KOPT-K1 (cell line): ENCODE measurements around the gene CACTIN.
"Not testable (repeated sequence)": the region's sequence is repeated elsewhere in the genome, so short reads cannot be mapped to it uniquely, and the experiment has no call there.

Experiments used
- H3K27ac ChIP-seq: fragments of 200-600 bp; sonication (generic); 2 replicates; pipeline ENCODE4 v1.5.1; 2016; ENCODE audit warnings: antibody characterized with exemption, mild to moderate bottlenecking, low read depth, low read length; ENCODE audit not compliant: poor library complexity, severe bottlenecking
- H3K36me3 ChIP-seq: fragments of 200-600 bp; sonication (generic); 2 replicates; pipeline ENCODE4 v1.5.1; 2017; ENCODE audit warnings: antibody characterized with exemption, mild to moderate bottlenecking, low read length, moderate library complexity; ENCODE audit not compliant: insufficient read depth
- H3K9me3 ChIP-seq: fragments of 200-600 bp; sonication (generic); 2 replicates; pipeline ENCODE4 v1.5.1; 2017; ENCODE audit warnings: antibody characterized with exemption, low read length, mild to moderate bottlenecking; ENCODE audit not compliant: insufficient read depth, poor library complexity, severe bottlenecking

Gene CACTIN

GRCh38 chr19:3631053-3631861 is 4.7 kb upstream of the CACTIN start:
- H3K9me3 ChIP-seq: no peaks in the 10 kb centered on the region
- H3K36me3 ChIP-seq: no peaks in the 10 kb centered on the region; the same call in 1 of the 2 replicates
- no peak overlapping the region for H3K27ac ChIP-seq

DNA sequence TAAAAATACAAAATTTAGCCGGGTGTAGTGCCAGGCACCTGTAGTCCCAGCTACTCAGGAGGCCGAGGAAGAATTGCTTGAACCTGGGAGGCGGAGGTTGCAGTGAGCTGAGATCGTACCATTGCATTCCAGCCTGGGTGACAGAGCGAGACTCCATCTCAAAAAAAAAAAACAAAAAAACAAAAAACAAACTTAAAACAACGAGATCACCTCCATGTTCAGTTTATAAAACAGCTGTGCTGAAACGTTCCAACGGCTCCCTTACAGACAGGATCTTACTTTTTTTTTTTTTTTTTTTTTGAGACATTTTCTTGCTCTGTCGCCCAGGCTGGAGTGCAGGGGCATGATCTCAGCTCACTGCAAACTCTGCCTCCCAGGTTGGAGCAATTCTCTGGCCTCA is 2.2 kb upstream of the CACTIN start:
- H3K36me3 ChIP-seq, H3K27ac ChIP-seq, H3K9me3 ChIP-seq: not testable (repeated sequence)

DNA sequence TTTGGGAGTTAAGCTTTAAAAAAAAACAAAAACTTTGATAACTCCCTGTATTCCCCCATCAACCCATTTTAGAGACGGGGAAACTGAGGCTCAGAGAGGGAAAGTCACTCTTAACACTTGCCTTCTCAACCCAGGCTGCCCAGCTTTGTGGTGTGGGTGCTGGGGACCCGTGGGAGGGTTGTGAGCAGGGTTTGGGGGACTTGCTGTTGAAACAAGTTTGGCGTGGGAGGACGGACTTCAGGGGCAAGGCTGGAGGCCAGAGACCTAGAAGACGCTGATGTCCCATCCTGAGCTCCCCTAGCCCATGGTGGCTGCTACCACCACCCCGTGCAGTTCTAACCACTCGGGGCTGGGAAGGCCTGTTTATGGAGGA is 747 bp upstream of the CACTIN start:
- no peak overlapping the region for H3K27ac ChIP-seq
- H3K9me3 ChIP-seq: no peaks in the 10 kb centered on the region
- H3K36me3 ChIP-seq: peaks cover 14% of the 10 kb centered on the region

GRCh38 chr19:3625996-3626472 is 556 bp downstream of the CACTIN start:
- peaks cover 27% of the 10 kb centered on the region for H3K36me3 ChIP-seq
- peak overlapping the region; percentile 89 for H3K27ac ChIP-seq
- no peaks in the 10 kb centered on the region for H3K9me3 ChIP-seq

DNA sequence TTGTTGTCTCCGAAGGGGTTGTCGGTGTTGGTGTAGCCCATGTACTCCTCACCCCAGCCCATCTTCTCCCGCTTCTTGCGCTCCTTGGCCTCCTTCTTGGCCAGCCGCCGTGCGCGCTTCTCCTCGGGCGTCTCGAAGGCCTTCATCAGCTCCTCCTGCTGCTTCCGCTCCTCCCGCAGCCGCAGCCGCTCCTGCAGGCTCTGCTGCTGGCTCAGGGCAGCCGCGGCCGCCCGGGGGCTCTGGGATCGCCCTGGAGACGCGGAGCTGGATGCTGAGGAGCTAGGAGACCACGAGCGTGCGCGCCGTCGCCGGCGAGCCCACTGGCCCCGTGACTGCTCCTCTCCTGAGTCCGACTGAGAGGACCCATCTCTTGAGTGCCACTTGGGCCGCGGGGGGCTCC is 2.9 kb downstream of the CACTIN start:
- Histone ChIP-seq H3K9me3 (no peaks in the 10 kb centered on the region), H3K27ac (no peak overlapping the region), H3K36me3 (peaks cover 50% of the 10 kb centered on the region)

DNA sequence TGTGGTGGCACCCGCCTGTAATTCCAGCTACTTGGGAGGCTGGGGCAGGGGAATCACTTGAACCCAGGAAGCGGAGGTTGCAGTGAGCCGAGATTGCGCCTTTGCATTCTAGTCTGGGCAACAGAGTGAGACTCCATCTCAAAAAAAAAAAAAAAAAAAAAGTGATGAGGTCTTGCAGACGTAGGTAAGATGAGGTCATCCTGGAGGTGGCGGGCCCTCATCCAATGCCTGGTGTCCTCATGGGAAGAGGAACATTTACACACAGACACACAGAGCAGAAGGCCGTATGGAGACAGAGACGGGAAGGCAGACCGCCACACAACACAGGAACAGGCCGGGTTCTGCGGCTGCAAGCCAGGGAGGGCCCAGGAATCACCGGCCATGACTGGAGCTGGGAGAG is 4.4 kb downstream of the CACTIN start:
- Histone ChIP-seq H3K36me3 (peaks cover 60% of the 10 kb centered on the region), H3K9me3 (no peaks in the 10 kb centered on the region), H3K27ac (no peak overlapping the region)

DNA sequence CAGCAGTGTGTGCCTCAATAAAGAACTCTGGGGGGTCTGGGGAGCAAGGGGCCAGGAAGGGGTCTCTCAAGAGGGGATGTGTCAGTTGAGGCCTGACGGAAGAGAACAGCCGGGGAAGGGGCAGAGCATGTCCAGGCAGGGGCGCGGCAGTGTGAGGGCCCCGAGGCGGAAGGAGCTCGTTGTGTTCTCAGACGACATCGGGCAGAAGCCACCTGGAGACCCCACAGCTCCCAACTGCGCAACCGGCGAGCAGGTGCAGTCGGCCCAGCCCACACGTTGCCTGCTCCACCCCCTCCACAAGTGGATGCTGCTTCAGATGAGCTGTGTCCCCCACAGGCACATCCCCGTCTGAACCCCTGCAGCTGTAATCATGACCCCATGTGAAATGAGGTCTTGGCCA is 4.9 kb downstream of the CACTIN start:
- no peaks in the 10 kb centered on the region for H3K9me3 ChIP-seq
- no peak overlapping the region for H3K27ac ChIP-seq
- H3K36me3 ChIP-seq: peaks cover 60% of the 10 kb centered on the region

GRCh38 chr19:3620817-3621547 is 5.6 kb downstream of the CACTIN start:
- Histone ChIP-seq H3K36me3 (peaks cover 60% of the 10 kb centered on the region), H3K9me3 (no peaks in the 10 kb centered on the region), H3K27ac (no peak overlapping the region)

- Histone ChIP-seq H3K9me3 (no peaks in the 10 kb centered on the region), H3K36me3 (peaks cover 64% of the 10 kb centered on the region), H3K27ac (no peak overlapping the region)
These were observed 6.3 kb downstream of the CACTIN start for GRCh38 chr19:3620145-3620816.

GRCh38 chr19:3619631-3620012 is 7.0 kb downstream of the CACTIN start:
- Histone ChIP-seq H3K9me3 (no peaks in the 10 kb centered on the region), H3K36me3 (peaks cover 64% of the 10 kb centered on the region), H3K27ac (no peak overlapping the region)

DNA sequence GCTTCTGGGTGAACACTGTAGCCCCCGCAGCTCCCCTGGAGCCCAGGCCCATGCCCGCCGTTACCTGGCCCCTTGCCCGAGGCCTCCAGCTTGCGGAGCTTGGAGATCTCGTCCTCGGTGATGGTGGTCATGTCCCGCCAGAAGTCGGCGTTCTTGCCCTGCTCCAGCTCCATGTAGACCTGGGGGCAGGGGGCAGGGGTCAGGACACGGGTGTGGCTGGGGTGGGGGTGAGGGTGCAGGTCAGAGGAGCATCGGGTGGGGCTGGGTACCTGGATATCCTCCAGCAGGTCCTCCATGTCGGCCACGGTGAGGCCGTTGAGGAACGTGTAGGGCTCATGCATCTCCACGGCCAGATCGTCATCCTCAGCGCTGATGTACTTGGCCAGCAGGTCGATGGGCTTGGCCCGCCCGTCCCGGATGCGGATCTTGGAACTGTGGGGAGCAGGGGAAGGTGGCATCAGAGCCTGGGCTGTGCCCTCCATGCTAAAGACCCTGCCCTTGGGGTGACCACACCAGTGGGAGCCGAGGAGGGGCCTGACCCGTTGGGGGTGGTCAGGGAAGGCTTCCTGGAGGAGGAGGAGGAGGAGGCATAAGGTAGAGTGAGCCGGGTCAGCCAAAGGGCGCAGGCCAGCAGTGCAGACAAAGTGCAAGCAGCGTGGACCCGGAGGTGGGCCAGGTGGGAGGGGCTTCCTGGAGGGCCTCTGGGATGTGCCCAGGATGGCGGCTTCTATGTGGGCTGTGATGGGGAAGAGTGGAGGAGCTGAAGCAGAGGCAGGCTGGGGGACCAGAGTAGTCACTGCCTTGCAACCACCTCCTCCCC is 7.6 kb downstream of the CACTIN start:
- Histone ChIP-seq H3K27ac (no peak overlapping the region), H3K36me3 (peaks cover 66% of the 10 kb centered on the region), H3K9me3 (no peaks in the 10 kb centered on the region)

- Histone ChIP-seq H3K9me3 (no peaks in the 10 kb centered on the region), H3K36me3 (peaks cover 69% of the 10 kb centered on the region), H3K27ac (no peak overlapping the region)
These were observed 8.3 kb downstream of the CACTIN start for GRCh38 chr19:3618144-3618810.

- Histone ChIP-seq H3K27ac (no peak overlapping the region), H3K9me3 (no peaks in the 10 kb centered on the region), H3K36me3 (peaks cover 67% of the 10 kb centered on the region)
These were observed 9.1 kb downstream of the CACTIN start for GRCh38 chr19:3617463-3617862.

- Histone ChIP-seq H3K27ac (no peak overlapping the region), H3K36me3 (peaks cover 67% of the 10 kb centered on the region), H3K9me3 (no peaks in the 10 kb centered on the region)
These were observed 11.0 kb downstream of the CACTIN start for GRCh38 chr19:3615524-3616135.
